HFFc6 (cell line): ENCODE measurements around the gene TULP4. TPM values are rescaled to one million over a fixed set of nuclear protein-coding genes. Genes with fewer than 3 reads are reported as not detected.

Experiments
- DNase-seq: peaks from one replicate; pipeline ENCODE4 v3.0.0-alpha.2; 2018
- H3K27ac Mint-ChIP-seq: 2 replicates; pipeline ENCODE4 v1.8.0; 2020; ENCODE audit warnings: mild to moderate bottlenecking, mixed read lengths
- H3K27me3 Mint-ChIP-seq: 2 replicates; pipeline ENCODE4 v1.8.0; 2021; ENCODE audit warnings: mild to moderate bottlenecking, moderate library complexity, mixed read lengths; ENCODE audit not compliant: insufficient read depth
- H3K36me3 Mint-ChIP-seq: 2 replicates; pipeline ENCODE4 v1.8.0; 2021; ENCODE audit warnings: low read depth, mixed read lengths
- H3K4me1 Mint-ChIP-seq: 2 replicates; pipeline ENCODE4 v1.8.0; 2020; ENCODE audit warnings: low read depth, mixed read lengths
- H3K4me3 Mint-ChIP-seq: 2 replicates; pipeline ENCODE4 v1.8.0; 2020; ENCODE audit warnings: mild to moderate bottlenecking, moderate library complexity, mixed read lengths
- H3K9me3 Mint-ChIP-seq: 2 replicates; pipeline ENCODE4 v1.8.0; 2020; ENCODE audit warnings: mild to moderate bottlenecking, mixed read lengths
- CTCF ChIP-seq: fragments of 200-600 bp; sonication (generic); IDR thresholded peaks from 2 replicates; pipeline ENCODE4 v1.5.0; 2021; ENCODE audit warnings: antibody characterized with exemption, mild to moderate bottlenecking
- total RNA-seq, 6 experiments: library from RNA; stranded (reverse); fragmentation: NEBNext Ultra II Directional; extraction: Animal tissue kit (Norgen Biotek cat#: 25700); gene quantifications; 2 replicates in 1 of 6; 3 replicates in 5 of 6; pipeline ENCODE4 v1.2.3, GENCODE V29; 2021

The TULP4 gene
- total RNA-seq, 6 experiments from 2014 or later = 48.4 to 55.2 (median 51.8) TPM

- peak overlapping the region; percentile 63; the same call in 1 of the 2 replicates for H3K4me3 Mint-ChIP-seq
- H3K9me3 Mint-ChIP-seq = no peaks in the 10 kb centered on the region
- no peaks in the 10 kb centered on the region; the same call in 1 of the 2 replicates for H3K27me3 Mint-ChIP-seq
- peaks cover 18% of the 10 kb centered on the region for H3K36me3 Mint-ChIP-seq
- peak overlapping the region; percentile 81 for H3K27ac Mint-ChIP-seq
- peak; percentile 57 for DNase-seq
- no peak for TF ChIP-seq CTCF
- H3K4me1 Mint-ChIP-seq = peaks cover 38% of the 10 kb centered on the region
Observed at GRCh38 chr6:158417760-158418098, 105.5 kb downstream of the TULP4 start.

GRCh38 chr6:158418501-158418900, 106.2 kb downstream of the TULP4 start:
- H3K4me3 Mint-ChIP-seq = no peak overlapping the region
- H3K9me3 Mint-ChIP-seq = no peaks in the 10 kb centered on the region
- H3K27me3 Mint-ChIP-seq = no peaks in the 10 kb centered on the region; the same call in 1 of the 2 replicates
- H3K27ac Mint-ChIP-seq = no peak overlapping the region
- DNase-seq = no peak
- TF ChIP-seq CTCF = no peak
- H3K36me3 Mint-ChIP-seq = peaks cover 18% of the 10 kb centered on the region
- peaks cover 38% of the 10 kb centered on the region for H3K4me1 Mint-ChIP-seq

- TF ChIP-seq CTCF = no peak
- Mint-ChIP-seq H3K9me3 (no peaks in the 10 kb centered on the region), H3K36me3 (peaks cover 21% of the 10 kb centered on the region), H3K4me3 (no peak overlapping the region), H3K27ac (no peak overlapping the region), H3K4me1 (peaks cover 36% of the 10 kb centered on the region), H3K27me3 (no peaks in the 10 kb centered on the region; the same call in 1 of the 2 replicates)
- DNase-seq = no peak
Observed at GRCh38 chr6:158419339-158419909, 107.2 kb downstream of the TULP4 start.

- Mint-ChIP-seq H3K4me3 (no peak overlapping the region), H3K27me3 (no peaks in the 10 kb centered on the region; the same call in 1 of the 2 replicates), H3K36me3 (peaks cover 28% of the 10 kb centered on the region), H3K27ac (no peak overlapping the region), H3K4me1 (peaks cover 22% of the 10 kb centered on the region), H3K9me3 (no peaks in the 10 kb centered on the region)
- DNase-seq = no peak
- TF ChIP-seq CTCF = no peak
Observed at GRCh38 chr6:158421381-158421780, 109.1 kb downstream of the TULP4 start.

- H3K4me1 Mint-ChIP-seq = peaks cover 9% of the 10 kb centered on the region
- H3K27ac Mint-ChIP-seq = no peak overlapping the region
- no peak overlapping the region for H3K4me3 Mint-ChIP-seq
- DNase-seq = no peak
- H3K9me3 Mint-ChIP-seq = no peaks in the 10 kb centered on the region
- H3K36me3 Mint-ChIP-seq = peaks cover 37% of the 10 kb centered on the region
- TF ChIP-seq CTCF = no peak
- no peaks in the 10 kb centered on the region for H3K27me3 Mint-ChIP-seq
Observed at GRCh38 chr6:158422629-158423238, 110.5 kb downstream of the TULP4 start.
